Measurements from ENCODE around the gene RAD51B.

GRCh38 chr14:68530443-68530842 is 710.9 kb downstream of the RAD51B start:
- TF ChIP-seq CTCF (IDR thresholded peaks at IDR 0.05), result no peak
- no peak for TF ChIP-seq POLR2A (IDR thresholded peaks at IDR 0.05)
